ENCODE measurements around the gene SCEL. TPM values are rescaled to one million over a fixed set of nuclear protein-coding genes. Genes with fewer than 3 reads are reported as not detected.
"Not testable (repeated sequence)": the region's sequence is repeated elsewhere in the genome, so short reads cannot be mapped to it uniquely, and the experiment has no call there.

Gene SCEL
- total and polyA plus RNA-seq, 4 donors, result 0.18 to 0.25 TPM; not detected in 2

GRCh38 chr13:77518266-77518665 lies 17.2 kb upstream of the SCEL start:
- H3K27me3 ChIP-seq (ENCODE audit: control insufficient read depth in 1 of 2, insufficient read depth in 2 of 2, low read length in 1 of 2), result no peaks in the 10 kb centered on the region

GRCh38 chr13:77519396-77519795 lies 16.1 kb upstream of the SCEL start:
- H3K9me3 ChIP-seq (ENCODE audit: control insufficient read depth, low read length); H3K36me3 ChIP-seq (ENCODE audit: control insufficient read depth in 1 of 2, insufficient read depth in 2 of 2, low read length in 1 of 2); H3K27me3 ChIP-seq (ENCODE audit: control insufficient read depth in 1 of 2, insufficient read depth in 2 of 2, low read length in 1 of 2); H3K4me1 ChIP-seq (ENCODE audit: control insufficient read depth in 1 of 2, insufficient read depth in 2 of 2, low read length in 2 of 2); DNase-seq; H3K27ac ChIP-seq (ENCODE audit: low read depth in 1 of 2, low read length in 2 of 2); intact Hi-C loops (cut with DNase I); ATAC-seq (ENCODE audit: low FRiP score); H3K4me3 ChIP-seq (ENCODE audit: low read length in 2 of 2): not testable (repeated sequence)
- WGBS, 2 donors, result 94 to 100% methylated on average over 1 of the region's 1 CpG

More at GRCh38 chr13:77518266-77518665, 17.2 kb upstream of the SCEL start:
- H3K9me3 ChIP-seq (ENCODE audit: control insufficient read depth, low read length), result no peaks in the 10 kb centered on the region
- intact Hi-C loops (cut with DNase I), result no loop called here
- no peaks in the 10 kb centered on the region for H3K4me1 ChIP-seq (ENCODE audit: control insufficient read depth in 1 of 2, insufficient read depth in 2 of 2, low read length in 2 of 2)
- ATAC-seq (ENCODE audit: low FRiP score) (no peak), DNase-seq (no peak)
- no peak overlapping the region for H3K27ac ChIP-seq (ENCODE audit: low read depth in 1 of 2, low read length in 2 of 2)
- no peaks in the 10 kb centered on the region for H3K36me3 ChIP-seq (ENCODE audit: control insufficient read depth in 1 of 2, insufficient read depth in 2 of 2, low read length in 1 of 2)
- H3K4me3 ChIP-seq (ENCODE audit: low read length in 2 of 2), result no peak overlapping the region

GRCh38 chr13:77519808-77520207 lies 15.7 kb upstream of the SCEL start:
- H3K36me3 ChIP-seq (ENCODE audit: control insufficient read depth in 1 of 2, insufficient read depth in 2 of 2, low read length in 1 of 2), result no peaks in the 10 kb centered on the region
- no peaks in the 10 kb centered on the region for H3K27me3 ChIP-seq (ENCODE audit: control insufficient read depth in 1 of 2, insufficient read depth in 2 of 2, low read length in 1 of 2)
- H3K4me1 ChIP-seq (ENCODE audit: control insufficient read depth in 1 of 2, insufficient read depth in 2 of 2, low read length in 2 of 2), result no peaks in the 10 kb centered on the region
- H3K4me3 ChIP-seq (ENCODE audit: low read length in 2 of 2), result no peak overlapping the region
- DNase-seq (no peak), ATAC-seq (ENCODE audit: low FRiP score) (no peak)
- no peaks in the 10 kb centered on the region for H3K9me3 ChIP-seq (ENCODE audit: control insufficient read depth, low read length)
- no peak overlapping the region for H3K27ac ChIP-seq (ENCODE audit: low read depth in 1 of 2, low read length in 2 of 2)
- intact Hi-C loops (cut with DNase I), result no loop called here
- 85 to 92% methylated on average over 4 of the region's 4 CpGs for WGBS, 2 donors

GRCh38 chr13:77521194-77521593 lies 14.3 kb upstream of the SCEL start:
- 69 to 70% methylated on average over 2 of the region's 2 CpGs for WGBS, 2 donors
- no peak overlapping the region for H3K27ac ChIP-seq (ENCODE audit: low read depth in 1 of 2, low read length in 2 of 2)
- H3K27me3 ChIP-seq (ENCODE audit: control insufficient read depth in 1 of 2, insufficient read depth in 2 of 2, low read length in 1 of 2), result no peaks in the 10 kb centered on the region
- no peaks in the 10 kb centered on the region for H3K9me3 ChIP-seq (ENCODE audit: control insufficient read depth, low read length)
- intact Hi-C loops (cut with DNase I), result no loop called here
- H3K4me1 ChIP-seq (ENCODE audit: control insufficient read depth in 1 of 2, insufficient read depth in 2 of 2, low read length in 2 of 2), result no peaks in the 10 kb centered on the region
- H3K4me3 ChIP-seq (ENCODE audit: low read length in 2 of 2), result no peak overlapping the region
- no peak for ATAC-seq (ENCODE audit: low FRiP score)
- no peak for DNase-seq
- H3K36me3 ChIP-seq (ENCODE audit: control insufficient read depth in 1 of 2, insufficient read depth in 2 of 2, low read length in 1 of 2), result no peaks in the 10 kb centered on the region

GRCh38 chr13:77521595-77522367 lies 13.7 kb upstream of the SCEL start:
- H3K36me3 ChIP-seq (ENCODE audit: control insufficient read depth in 1 of 2, insufficient read depth in 2 of 2, low read length in 1 of 2), result no peaks in the 10 kb centered on the region
- no peak overlapping the region for H3K27ac ChIP-seq (ENCODE audit: low read depth in 1 of 2, low read length in 2 of 2)
- H3K9me3 ChIP-seq (ENCODE audit: control insufficient read depth, low read length), result no peaks in the 10 kb centered on the region
- no peaks in the 10 kb centered on the region for H3K27me3 ChIP-seq (ENCODE audit: control insufficient read depth in 1 of 2, insufficient read depth in 2 of 2, low read length in 1 of 2)
- intact Hi-C loops (cut with DNase I), result no loop called here
- no peak for ATAC-seq (ENCODE audit: low FRiP score)
- H3K4me1 ChIP-seq (ENCODE audit: control insufficient read depth in 1 of 2, insufficient read depth in 2 of 2, low read length in 2 of 2), result no peaks in the 10 kb centered on the region
- no peak overlapping the region for H3K4me3 ChIP-seq (ENCODE audit: low read length in 2 of 2)
- no peak for DNase-seq
- WGBS, 2 donors, result 32 to 35% methylated on average over 3 of the region's 3 CpGs

GRCh38 chr13:77522444-77522843 lies 13.1 kb upstream of the SCEL start:
- no peak for ATAC-seq (ENCODE audit: low FRiP score)
- 91 to 95% methylated on average over 3 of the region's 3 CpGs for WGBS, 2 donors

GRCh38 chr13:77523386-77523785 lies 12.1 kb upstream of the SCEL start:
- Histone ChIP-seq H3K27me3 (ENCODE audit: control insufficient read depth in 1 of 2, insufficient read depth in 2 of 2, low read length in 1 of 2) (no peaks in the 10 kb centered on the region), H3K36me3 (ENCODE audit: control insufficient read depth in 1 of 2, insufficient read depth in 2 of 2, low read length in 1 of 2) (no peaks in the 10 kb centered on the region), H3K9me3 (ENCODE audit: control insufficient read depth, low read length) (no peaks in the 10 kb centered on the region), H3K4me3 (ENCODE audit: low read length in 2 of 2) (no peak overlapping the region), H3K27ac (ENCODE audit: low read depth in 1 of 2, low read length in 2 of 2) (no peak overlapping the region), H3K4me1 (ENCODE audit: control insufficient read depth in 1 of 2, insufficient read depth in 2 of 2, low read length in 2 of 2) (no peaks in the 10 kb centered on the region)
- WGBS, 2 donors, result 91 to 96% methylated on average over 4 of the region's 4 CpGs
- intact Hi-C loops (cut with DNase I), result no loop called here
- ATAC-seq (ENCODE audit: low FRiP score) (no peak), DNase-seq (no peak)

More at GRCh38 chr13:77522444-77522843, 13.1 kb upstream of the SCEL start:
- Histone ChIP-seq H3K36me3 (ENCODE audit: control insufficient read depth in 1 of 2, insufficient read depth in 2 of 2, low read length in 1 of 2) (no peaks in the 10 kb centered on the region), H3K27me3 (ENCODE audit: control insufficient read depth in 1 of 2, insufficient read depth in 2 of 2, low read length in 1 of 2) (no peaks in the 10 kb centered on the region), H3K4me3 (ENCODE audit: low read length in 2 of 2) (no peak overlapping the region), H3K27ac (ENCODE audit: low read depth in 1 of 2, low read length in 2 of 2) (no peak overlapping the region), H3K9me3 (ENCODE audit: control insufficient read depth, low read length) (no peaks in the 10 kb centered on the region), H3K4me1 (ENCODE audit: control insufficient read depth in 1 of 2, insufficient read depth in 2 of 2, low read length in 2 of 2) (no peaks in the 10 kb centered on the region)
- no peak for DNase-seq
- intact Hi-C loops (cut with DNase I), result no loop called here

GRCh38 chr13:77523834-77524728 lies 11.4 kb upstream of the SCEL start:
- 88 to 89% methylated on average over 3 of the region's 3 CpGs for WGBS, 2 donors
- Histone ChIP-seq H3K27me3 (ENCODE audit: control insufficient read depth in 1 of 2, insufficient read depth in 2 of 2, low read length in 1 of 2) (no peaks in the 10 kb centered on the region), H3K36me3 (ENCODE audit: control insufficient read depth in 1 of 2, insufficient read depth in 2 of 2, low read length in 1 of 2) (no peaks in the 10 kb centered on the region), H3K4me1 (ENCODE audit: control insufficient read depth in 1 of 2, insufficient read depth in 2 of 2, low read length in 2 of 2) (no peaks in the 10 kb centered on the region), H3K4me3 (ENCODE audit: low read length in 2 of 2) (no peak overlapping the region), H3K9me3 (ENCODE audit: control insufficient read depth, low read length) (no peaks in the 10 kb centered on the region), H3K27ac (ENCODE audit: low read depth in 1 of 2, low read length in 2 of 2) (no peak overlapping the region)
- DNase-seq (no peak), ATAC-seq (ENCODE audit: low FRiP score) (no peak)
- intact Hi-C loops (cut with DNase I), result no loop called here
